ENCODE results near the gene MUC20. TPM values are rescaled to one million over a fixed set of nuclear protein-coding genes. Genes with fewer than 3 reads are reported as not detected.

Gene MUC20
- total and polyA plus RNA-seq, 9 of the 15 experiments (the other 6 are each of a cell fraction or from before 2014, with no cell fraction given) = 0.03 to 0.23 (median 0.15) TPM; not detected in 3

GRCh38 chr3:195754141-195754540, 33.4 kb downstream of the MUC20 start:
- H3K4me1 ChIP-seq (replicated peaks in 1 of 2; ENCODE audit: control insufficient read depth in 2 of 2, insufficient read depth in 2 of 2, low read length in 2 of 2) = peaks cover 0 to 14% of the 10 kb centered on the region in 2 experiments; a peak in 3 of 5 replicates
- no peaks in the 10 kb centered on the region; the same call in 1 of the 2 replicates for H4K20me1 ChIP-seq (replicated peaks; ENCODE audit: control insufficient read depth, insufficient read depth, low read length)
- in situ Hi-C loops (cut with MboI) = no loop called here
- FAIRE-seq (no peak), DNase-seq (ENCODE audit: extremely low read depth in 1 of 4, low spot score in 3 of 4) (no peak), ATAC-seq (no peak)
- no TSS peak for BruUV-seq (replicated peaks)
- TF ChIP-seq ZNF583 (CRISPR knock-in tag; IDR thresholded peaks at IDR 0.05) (no peak), FOXJ2 (tag; IDR thresholded peaks at IDR 0.05) (no peak), BCOR (IDR thresholded peaks at IDR 0.05) (no peak), NBN (IDR thresholded peaks at IDR 0.05; ENCODE audit: low read depth) (no peak), ELK3 (CRISPR knock-in tag; IDR thresholded peaks at IDR 0.05) (no peak)
- no peak overlapping the region for H3K27ac ChIP-seq (ENCODE audit: extremely low read depth, low read depth, low read length)
- no peak overlapping the region for H2AFZ ChIP-seq (ENCODE audit: low read depth, low read length)
- no peak overlapping the region for H3K4me2 ChIP-seq (ENCODE audit: insufficient read depth, low read length)
- 24% methylated on average over 19 of the region's 19 CpGs for WGBS (ENCODE audit: insufficient coverage, low coverage, missing lambda C conversion rate)
- H3K79me2 ChIP-seq (ENCODE audit: control insufficient read depth, insufficient read depth, low read length) = no peaks in the 10 kb centered on the region
- H3K36me3 ChIP-seq (ENCODE audit: control insufficient read depth, insufficient read depth, low read length) = no peaks in the 10 kb centered on the region
- peaks cover 16 to 57% of the 10 kb centered on the region in 2 experiments; a peak in 4 of 5 replicates for H3K27me3 ChIP-seq (ENCODE audit: control insufficient read depth in 2 of 2, insufficient read depth in 2 of 2, low read length in 2 of 2)
- no peak overlapping the region for H3K4me3 ChIP-seq
- H3K9me3 ChIP-seq (replicated peaks; ENCODE audit: control insufficient read depth, insufficient read depth, low read depth, low read length) = no peaks in the 10 kb centered on the region
- ChIA-PET POLR2A (interaction anchor here (0.6 kb wide), 1 partner anchor 924 kb away, joined by 3 read pairs; no protein-coding TSS in a partner anchor), CTCF (ENCODE audit: low intra/inter-chr PET ratio) (interaction anchor here (1.0 kb wide), 1 partner anchor 96 kb away, joined by 4 read pairs; no protein-coding TSS in a partner anchor)
- H3K9ac ChIP-seq (ENCODE audit: insufficient read depth in 1 of 2, low read depth in 2 of 2, low read length in 2 of 2) = peak overlapping the region in 1 of 2 experiments; percentile 48; a peak in 2 of 4 replicates
- H3K9me1 ChIP-seq (ENCODE audit: control insufficient read depth, insufficient read depth, low read length) = no peaks in the 10 kb centered on the region
- intact Hi-C loops (cut with micrococcal nuclease) = no loop called here

- WGBS (ENCODE audit: insufficient coverage, low coverage, missing lambda C conversion rate) = 10% methylated on average over 4 of the region's 7 CpGs
- Histone ChIP-seq H3K27ac (ENCODE audit: extremely low read depth, low read depth, low read length) (no peak overlapping the region), H3K9ac (ENCODE audit: insufficient read depth in 1 of 2, low read depth in 2 of 2, low read length in 2 of 2) (no peak overlapping the region), H3K36me3 (ENCODE audit: control insufficient read depth, insufficient read depth, low read length) (no peaks in the 10 kb centered on the region), H3K4me2 (ENCODE audit: insufficient read depth, low read length) (no peak overlapping the region), H3K9me3 (replicated peaks; ENCODE audit: control insufficient read depth, insufficient read depth, low read depth, low read length) (no peaks in the 10 kb centered on the region), H3K4me3 (no peak overlapping the region), H3K4me1 (replicated peaks in 1 of 2; ENCODE audit: control insufficient read depth in 2 of 2, insufficient read depth in 2 of 2, low read length in 2 of 2) (peaks cover 0 to 14% of the 10 kb centered on the region in 2 experiments; a peak in 3 of 5 replicates), H3K27me3 (ENCODE audit: control insufficient read depth in 2 of 2, insufficient read depth in 2 of 2, low read length in 2 of 2) (peaks cover 19 to 63% of the 10 kb centered on the region in 2 experiments; a peak in 4 of 5 replicates), H3K9me1 (ENCODE audit: control insufficient read depth, insufficient read depth, low read length) (no peaks in the 10 kb centered on the region), H4K20me1 (replicated peaks; ENCODE audit: control insufficient read depth, insufficient read depth, low read length) (no peaks in the 10 kb centered on the region; the same call in 1 of the 2 replicates), H2AFZ (ENCODE audit: low read depth, low read length) (no peak overlapping the region), H3K79me2 (ENCODE audit: control insufficient read depth, insufficient read depth, low read length) (no peaks in the 10 kb centered on the region)
- POLR2A ChIA-PET = interaction anchor here (1.3 kb wide), 1 partner anchor 16 kb away, joined by 4 read pairs; no protein-coding TSS in a partner anchor
- BruUV-seq (replicated peaks) = no TSS peak
- TF ChIP-seq MCM7 (IDR thresholded peaks at IDR 0.05) (no peak), ELF4 (CRISPR knock-in tag; IDR thresholded peaks at IDR 0.05) (no peak), YY1 (IDR thresholded peaks at IDR 0.05; ENCODE audit: borderline replicate concordance in 1 of 3, control insufficient read depth in 1 of 3, extremely low read depth in 1 of 3, insufficient read depth in 3 of 3, insufficient read length in 1 of 3, insufficient replicate concordance in 2 of 3, low read depth in 1 of 3, low read length in 2 of 3) (no peak), ZNF766 (CRISPR knock-in tag; conservative IDR thresholded peaks at IDR 0.05) (no peak), ELF2 (CRISPR knock-in tag; IDR thresholded peaks at IDR 0.05) (no peak), ZBTB2 (IDR thresholded peaks at IDR 0.05) (no peak), MXD1 (CRISPR knock-in tag; IDR thresholded peaks at IDR 0.05; ENCODE audit: borderline replicate concordance, poor library complexity, severe bottlenecking) (no peak), RBM17 (IDR thresholded peaks at IDR 0.05; ENCODE audit: borderline replicate concordance, low read depth, low read length) (no peak)
- intact Hi-C loops (cut with micrococcal nuclease) = no loop called here
- ATAC-seq = no peak
- no peak for DNase-seq (ENCODE audit: extremely low read depth in 1 of 4, low spot score in 3 of 4)
- in situ Hi-C loops (cut with MboI) = no loop called here
- CTCF ChIA-PET (ENCODE audit: low intra/inter-chr PET ratio) = no interaction called here
- no peak for FAIRE-seq
Observed at GRCh38 chr3:195754906-195755305, 34.1 kb downstream of the MUC20 start.
